SKM-1 treated with dmso at 0.1 percent for 144 hours (cell line): ENCODE measurements around the gene CRTAC1.

Source experiments
- DNase-seq: peaks from one replicate; lab custom pipeline; 2025; ENCODE audit not compliant: unreplicated experiment; lab: John Stamatoyannopoulos, UW

CRTAC1 gene

DNA sequence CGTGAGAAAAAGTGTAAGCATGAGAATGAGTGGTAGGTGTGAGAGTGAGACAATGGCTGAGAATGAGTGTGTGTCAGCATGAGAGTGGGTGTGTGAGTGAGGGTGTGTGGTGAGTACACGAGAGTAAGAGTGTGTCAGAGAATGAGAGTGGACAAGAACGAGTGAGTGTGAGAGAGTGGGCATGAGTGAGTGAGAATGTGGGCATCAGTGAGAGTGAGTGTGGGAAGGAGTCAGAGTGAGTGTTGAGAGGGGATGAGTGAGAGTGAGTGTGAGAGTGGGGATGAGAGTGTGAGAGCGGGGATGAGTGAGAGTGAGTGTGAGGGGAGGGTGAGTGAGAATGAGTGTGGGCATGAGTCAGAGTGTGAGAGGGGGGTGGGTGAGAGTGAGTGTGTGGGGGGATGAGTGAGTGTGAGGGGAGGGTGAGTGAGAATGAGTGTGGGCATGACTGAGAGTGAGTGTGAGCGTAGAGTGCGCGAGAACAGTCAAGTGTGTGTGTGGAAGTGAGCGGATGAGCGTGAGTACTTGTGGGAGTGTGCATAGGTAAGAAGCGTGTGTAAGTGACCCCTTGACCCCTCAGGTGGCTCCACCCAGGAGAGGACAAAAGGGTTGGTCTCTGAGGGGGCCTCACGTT lies 105.0 kb downstream of the CRTAC1 start:
- DNase-seq, result no peak

DNA sequence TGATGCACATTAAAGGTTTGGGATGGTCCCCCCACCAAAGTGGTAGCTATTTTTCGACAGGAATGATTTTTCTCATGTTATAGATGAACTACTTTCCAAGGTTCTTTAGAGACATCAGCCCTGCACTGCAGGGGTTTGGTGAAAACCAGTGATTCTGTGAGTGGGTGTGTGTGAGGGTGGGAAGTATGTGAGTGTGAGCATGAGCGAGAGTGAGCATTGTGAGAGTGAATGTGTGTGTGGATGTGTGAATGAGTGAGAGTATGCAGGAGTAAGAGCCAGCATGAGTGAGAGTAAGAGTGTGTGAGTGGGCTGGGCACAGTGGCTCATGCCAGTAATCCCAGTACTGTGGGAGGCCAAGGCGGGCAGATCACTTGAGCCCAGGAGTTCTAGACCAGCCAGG lies 105.7 kb downstream of the CRTAC1 start:
- DNase-seq, result no peak

DNA sequence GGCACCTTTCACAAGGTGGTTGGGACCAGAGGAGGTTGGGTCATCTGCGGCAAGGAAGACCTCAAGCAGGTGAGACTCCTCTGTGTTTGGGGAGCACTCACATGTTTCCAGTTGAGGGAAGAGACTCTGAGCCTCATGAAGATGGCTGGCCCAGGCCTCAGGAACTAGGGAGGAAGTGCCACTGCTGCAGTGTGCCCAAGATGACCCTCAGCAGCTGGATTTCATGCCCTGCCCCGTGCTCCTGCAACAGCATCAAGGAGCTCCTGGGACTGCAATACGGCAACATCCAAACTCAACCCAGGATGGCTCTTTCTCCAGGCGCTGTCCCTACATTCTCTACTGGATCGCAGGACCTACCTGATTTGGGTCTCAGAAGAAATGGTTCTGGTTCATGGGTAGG lies 106.9 kb downstream of the CRTAC1 start:
- no peak for DNase-seq

DNA sequence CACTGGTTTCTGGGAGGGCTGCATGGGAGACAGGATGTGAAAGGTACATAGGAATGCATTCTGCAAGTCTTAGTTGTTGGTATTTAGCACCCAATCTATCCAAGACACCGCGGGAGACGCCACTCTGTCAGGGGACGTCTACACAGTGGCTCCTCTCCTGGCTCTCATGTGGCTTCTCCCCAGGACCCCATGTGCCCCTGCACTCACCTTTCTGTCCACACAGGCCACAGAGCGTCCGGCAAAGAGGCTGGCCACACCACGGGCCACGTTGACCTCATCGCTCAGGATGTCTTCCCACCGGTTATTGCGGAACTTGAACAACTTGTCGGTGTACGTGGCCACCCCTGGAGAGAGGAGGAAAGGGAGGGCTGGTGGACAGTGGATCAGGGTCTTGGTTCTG lies 107.4 kb downstream of the CRTAC1 start:
- DNase-seq, result no peak

DNA sequence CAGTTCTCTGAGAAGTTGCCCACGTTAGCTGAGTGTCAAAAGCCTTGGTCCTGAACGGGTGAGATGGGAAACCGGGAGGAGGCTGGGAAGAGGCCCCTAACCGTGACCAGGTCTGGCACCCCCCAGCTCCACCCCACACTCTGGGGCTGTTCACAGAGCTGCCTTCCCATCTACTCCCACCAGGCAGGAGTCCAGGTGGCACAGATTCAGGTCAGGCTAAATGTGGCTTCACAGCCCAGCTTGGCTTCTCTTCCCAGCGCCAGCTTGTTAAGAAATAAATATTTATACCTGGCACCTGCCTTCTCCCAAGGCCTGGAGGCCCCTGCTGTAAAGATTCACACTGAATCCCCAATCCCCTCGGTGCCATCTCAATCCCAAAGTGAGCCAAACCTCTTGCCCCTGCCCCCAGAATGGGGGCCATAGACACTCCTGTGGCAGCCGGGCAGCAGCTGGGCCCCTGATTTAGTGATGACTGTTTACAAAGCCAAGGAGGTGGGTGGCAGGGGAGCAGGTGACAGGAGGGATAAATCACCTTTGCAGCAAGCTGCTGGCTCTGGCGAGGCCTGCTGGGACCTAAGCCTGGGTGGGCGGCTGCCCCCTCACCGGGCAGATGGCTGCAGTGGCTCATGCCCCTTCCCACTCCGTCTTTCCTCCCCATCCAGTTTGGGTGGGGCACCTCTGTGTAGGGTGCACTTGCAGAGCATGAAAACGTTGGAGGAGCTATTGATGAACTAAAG lies 108.2 kb downstream of the CRTAC1 start:
- DNase-seq, result no peak

DNA sequence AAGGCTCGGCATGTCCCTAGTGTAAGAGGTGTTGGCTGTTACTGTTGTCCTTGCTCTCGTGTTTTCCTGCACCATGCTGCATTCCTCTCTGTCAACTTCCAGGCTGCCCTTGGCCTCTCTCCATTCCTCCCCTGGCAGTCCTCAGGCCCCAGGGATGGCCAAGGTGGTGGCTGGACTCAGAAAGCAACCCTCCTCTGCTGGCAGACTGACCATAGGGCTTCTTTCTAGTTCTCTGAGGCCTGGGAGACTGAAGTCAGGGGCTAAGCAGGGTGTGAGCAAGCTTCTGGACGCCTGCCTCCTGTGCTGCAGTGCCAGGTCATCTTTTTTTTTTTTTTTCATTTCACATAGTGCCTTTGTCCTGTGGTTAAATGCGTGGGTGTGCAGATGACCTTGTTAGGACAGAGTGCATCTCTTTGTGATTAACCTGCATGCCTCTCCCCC lies 108.8 kb downstream of the CRTAC1 start:
- no peak for DNase-seq

DNA sequence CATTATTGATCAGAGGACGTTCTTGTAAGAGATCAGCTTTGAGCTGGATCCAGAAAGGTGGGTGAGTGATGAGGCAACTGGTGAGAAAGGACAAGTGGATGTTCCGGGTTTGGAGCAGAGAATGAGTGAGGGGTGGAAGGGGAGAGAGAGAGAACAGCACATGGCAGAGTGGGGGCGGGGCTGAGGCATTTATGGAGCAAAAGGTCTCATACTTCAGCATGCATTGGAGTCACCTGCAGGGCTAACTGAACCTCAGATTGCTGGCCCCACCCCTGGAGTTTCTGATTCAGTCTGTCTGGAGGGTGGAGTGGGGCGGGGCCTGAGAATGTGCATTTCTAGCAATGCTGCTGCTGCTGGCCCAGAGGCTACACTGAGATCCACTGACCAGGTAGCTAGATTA lies 109.6 kb downstream of the CRTAC1 start:
- no peak for DNase-seq

- no peak for DNase-seq
These were observed 111.4 kb downstream of the CRTAC1 start for GRCh38 chr10:97919012-97919411.

GRCh38 chr10:97916586-97916985 lies 113.8 kb downstream of the CRTAC1 start:
- no peak for DNase-seq

DNA sequence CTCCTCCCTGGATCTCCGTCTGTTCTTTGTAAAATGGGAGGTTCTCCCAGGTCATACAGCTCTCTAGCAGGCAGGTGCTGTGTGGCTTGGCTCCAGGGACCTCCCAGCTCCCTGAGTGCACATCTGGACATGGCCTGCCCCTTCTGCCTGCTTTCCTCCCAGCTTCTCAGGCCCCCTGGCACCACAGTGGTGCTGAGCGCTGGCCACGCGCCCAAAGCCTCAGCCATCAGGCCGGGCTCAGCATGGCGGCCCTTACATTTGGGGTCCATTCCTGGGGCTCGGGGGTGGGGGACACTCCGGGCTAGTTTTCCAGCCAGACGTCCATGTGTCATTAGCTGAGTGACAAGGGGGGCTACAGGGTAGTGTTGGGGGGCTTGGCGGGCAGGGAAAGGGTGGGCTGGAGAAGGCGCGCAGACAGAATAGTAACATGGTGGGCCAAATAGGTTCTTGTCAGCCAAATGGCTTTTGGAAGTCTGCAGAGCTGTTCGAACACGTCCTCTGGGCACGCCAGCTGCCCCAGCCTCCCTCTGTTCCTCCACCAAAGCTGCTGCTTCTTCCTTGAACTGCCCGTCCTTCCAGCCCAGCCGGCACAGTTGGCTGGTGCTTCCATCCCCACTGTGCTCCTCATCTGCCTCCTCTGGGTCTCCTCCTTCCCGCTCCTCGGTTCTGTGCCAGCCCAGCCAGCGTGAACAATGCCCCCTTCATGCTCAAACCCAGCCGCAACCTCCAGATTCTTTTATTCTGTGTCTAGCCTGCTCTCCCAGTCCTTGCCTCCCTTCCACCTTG lies 114.9 kb downstream of the CRTAC1 start:
- no peak for DNase-seq

GRCh38 chr10:97914837-97915211 lies 115.6 kb downstream of the CRTAC1 start:
- DNase-seq, result no peak

DNA sequence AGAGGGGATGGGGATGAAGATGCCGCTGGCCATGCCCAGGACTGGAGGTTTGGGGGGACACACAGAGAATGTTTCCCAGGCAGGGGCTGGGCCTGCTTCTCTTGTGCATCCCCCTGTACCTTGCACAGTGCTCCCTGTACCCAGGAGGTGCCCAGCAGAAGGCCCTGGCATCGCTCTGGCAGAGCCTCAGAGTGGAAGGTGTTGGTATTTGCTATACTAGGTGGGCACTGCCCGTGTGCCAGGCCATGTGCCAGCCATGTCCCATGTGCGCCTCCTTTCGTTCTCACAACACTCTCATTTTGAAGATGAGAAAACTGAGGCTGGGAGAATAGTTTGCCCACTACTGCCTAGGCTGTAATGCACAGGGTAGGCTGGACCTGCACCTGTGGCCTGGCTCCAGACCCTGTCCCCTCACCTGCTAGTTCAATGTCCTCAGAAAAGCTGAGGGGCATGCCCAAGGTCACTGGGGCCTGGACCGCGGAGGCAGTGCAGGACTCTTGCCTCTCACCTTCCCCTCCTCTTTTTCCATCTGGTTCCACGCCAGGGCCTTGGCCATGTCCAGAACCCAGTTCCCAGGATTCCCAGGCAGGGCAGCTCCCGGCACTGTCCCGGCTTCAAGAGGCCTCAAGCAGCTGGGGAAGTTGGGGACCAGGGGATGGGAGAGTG lies 116.1 kb downstream of the CRTAC1 start:
- no peak for DNase-seq

GRCh38 chr10:97913614-97914013 lies 116.8 kb downstream of the CRTAC1 start:
- DNase-seq, result no peak

DNA sequence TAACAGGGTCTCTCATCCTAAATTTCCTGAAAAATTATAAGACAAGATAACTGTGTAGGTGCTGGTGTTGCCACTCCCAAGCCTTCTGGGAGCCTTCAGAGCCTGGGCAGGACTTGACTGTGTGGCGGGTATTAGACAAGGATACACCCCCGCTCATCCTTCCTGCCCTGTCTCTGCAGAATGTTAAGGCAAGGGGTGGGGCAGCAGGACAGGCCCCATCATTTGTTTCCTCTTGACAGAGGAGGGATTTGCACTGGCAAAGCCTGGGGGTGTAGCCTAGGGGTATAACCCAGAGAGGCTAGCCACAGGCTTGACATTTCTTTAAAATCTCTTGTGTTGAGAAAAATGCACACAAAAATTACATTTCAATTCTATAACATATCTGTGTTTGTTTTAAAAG lies 117.2 kb downstream of the CRTAC1 start:
- no peak for DNase-seq

DNA sequence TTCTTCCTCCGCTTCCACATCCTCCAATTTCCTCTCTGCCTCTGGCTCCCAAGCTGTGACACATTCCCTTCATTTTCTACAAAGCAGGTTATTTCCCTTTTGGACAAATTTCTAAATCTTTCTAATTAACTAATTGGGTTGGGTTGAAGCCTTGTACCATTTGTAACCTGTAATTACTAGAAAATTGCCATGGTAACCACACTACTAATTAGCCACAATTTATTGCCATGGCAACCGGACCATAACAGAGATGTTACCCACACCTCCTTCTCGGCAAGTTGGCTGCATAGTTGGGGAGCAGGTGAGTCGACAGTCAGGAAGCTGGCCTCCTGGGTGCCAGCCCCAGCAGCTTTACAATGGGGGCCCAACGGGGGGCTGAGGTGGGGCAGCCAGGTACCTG lies 119.2 kb downstream of the CRTAC1 start:
- no peak for DNase-seq

GRCh38 chr10:97910661-97911060 lies 119.8 kb downstream of the CRTAC1 start:
- no peak for DNase-seq

DNA sequence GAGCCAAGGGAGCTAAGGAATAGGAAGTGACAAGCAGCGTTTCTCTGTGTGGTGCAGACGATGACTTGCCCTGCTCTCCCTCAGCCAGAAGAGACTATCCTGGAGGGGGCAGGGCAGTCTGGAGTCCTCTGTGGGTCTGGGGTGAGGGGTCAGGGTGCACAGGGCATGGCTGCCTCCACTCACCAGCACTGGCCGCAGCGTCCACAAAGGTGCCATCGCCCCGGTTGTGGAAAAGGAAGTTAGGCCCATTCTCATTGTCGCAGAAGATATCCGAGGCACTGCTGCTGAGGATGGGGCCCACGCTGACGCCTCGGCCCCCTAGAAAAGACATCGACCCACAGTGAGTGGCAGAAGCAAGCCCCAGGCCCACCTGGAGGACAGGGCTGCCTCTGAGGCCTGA lies 122.6 kb downstream of the CRTAC1 start:
- no peak for DNase-seq

DNA sequence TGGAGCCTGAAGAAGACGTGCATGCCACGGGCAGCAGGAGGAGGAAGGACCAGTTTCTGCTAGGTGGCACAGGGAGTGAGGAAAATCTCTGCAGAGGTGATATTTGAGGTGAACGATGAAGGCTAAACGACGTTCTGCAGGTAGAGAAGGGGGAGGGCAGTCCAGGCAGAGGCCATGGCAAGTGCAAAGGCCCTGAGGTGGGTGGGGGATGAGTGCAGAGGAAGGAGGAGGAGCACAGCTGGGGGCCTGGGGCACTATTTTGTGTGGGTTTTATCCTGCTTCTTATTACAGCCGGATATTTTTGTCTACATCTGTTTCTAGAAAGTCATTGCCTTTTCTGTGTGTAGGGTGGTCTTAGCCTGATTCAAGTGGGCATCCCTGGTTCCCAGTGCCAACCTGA lies 123.2 kb downstream of the CRTAC1 start:
- no peak for DNase-seq

GRCh38 chr10:97905276-97905675 lies 125.1 kb downstream of the CRTAC1 start:
- DNase-seq, result no peak

DNA sequence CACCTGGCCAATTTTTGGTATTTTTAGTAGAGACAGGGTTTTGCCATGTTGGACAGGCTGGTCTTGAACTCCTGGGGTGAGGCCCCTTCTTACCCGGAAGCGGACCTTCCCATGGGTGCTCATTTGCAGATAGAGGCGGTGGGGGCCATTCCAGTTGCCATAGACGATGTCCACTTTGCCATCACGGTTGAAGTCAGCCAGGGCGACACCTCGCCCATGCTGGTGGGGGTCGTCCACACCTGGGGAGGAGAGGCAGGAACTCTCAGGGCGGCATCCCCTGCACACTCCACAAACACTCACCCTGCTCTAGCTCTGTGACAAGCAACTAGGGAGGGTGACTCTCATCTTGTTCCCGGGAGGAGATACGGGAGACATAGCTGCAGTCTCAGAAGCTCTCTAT lies 125.8 kb downstream of the CRTAC1 start:
- DNase-seq, result no peak

- no peak for DNase-seq
These were observed 126.4 kb downstream of the CRTAC1 start for GRCh38 chr10:97904018-97904381.
